Prostate gland (tissue), 2 donors: Measurements from ENCODE around the gene LPAR2. TPM values are rescaled to one million over a fixed set of nuclear protein-coding genes. Genes with fewer than 3 reads are reported as not detected.
A peak's percentile ranks its signal among the peaks of the same experiment; 100 is the strongest.

Experiments used
- DNase-seq: peaks from one replicate; pipeline ENCODE4 v3.0.0-alpha.2; 2019; ENCODE audit warnings: low spot score
- H3K27ac ChIP-seq, 2 donors: fragments of 200-600 bp; sonication (generic); 2 replicates each; pipeline ENCODE4 v1.5.1; 2017 to 2019
- H3K27me3 ChIP-seq: fragments of 200-600 bp; sonication (generic); replicated peaks from 2 replicates; pipeline ENCODE4 v1.5.1; 2019; ENCODE audit not compliant: insufficient read depth
- H3K36me3 ChIP-seq, 2 donors: fragments of 200-600 bp; sonication (generic); 1 replicate in 1 of 2; 2 replicates in 1 of 2; pipeline versions ENCODE4 v1.5.1 to v1.8.1; 2017 to 2019
- H3K4me1 ChIP-seq: fragments of 200-600 bp; sonication (generic); replicated peaks from 2 replicates; pipeline ENCODE4 v1.5.1; 2019
- H3K4me3 ChIP-seq, 2 donors: fragments of 200-600 bp; sonication (generic); 2 replicates each; pipeline ENCODE4 v1.5.1; 2017 to 2019
- H3K9me3 ChIP-seq: fragments of 200-600 bp; sonication (generic); 2 replicates; pipeline ENCODE4 v1.5.1; 2017
- POLR2A ChIP-seq: fragments of 450-650 bp; IDR thresholded peaks from one replicate; pipeline ENCODE4 v1.6.1; 2016; ENCODE audit warnings: antibody characterized with exemption, mild to moderate bottlenecking
- POLR2AphosphoS5 ChIP-seq: sonication (generic); formaldehyde crosslinking; IDR thresholded peaks from one replicate; pipeline ENCODE4 v1.6.1; 2017; ENCODE audit warnings: antibody characterized with exemption
- WGBS: methylation state at CpG from one replicate; pipeline ENCODE4 v1.1.5; 2018; 5-methylcytosine and 5-hydroxymethylcytosine counted together
- intact Hi-C: fragments of 100-400 bp; cut with DNase I; formaldehyde crosslinking; loops from one replicate; pipeline ENCODE4 v1.14.2; 2022
- total RNA-seq, 2 donors: library from RNA; depleted of rRNA; stranded (reverse); fragments of >200 nt; gene quantifications; one replicate each; pipeline ENCODE4 v1.1.0, GENCODE V29; 2016
- TF ChIP-seq, protein P1 (sequence below), 4 experiments: fragments of 200-600 bp in 2 of 4; fragments of 450-650 bp in 2 of 4; sonication (generic) in 2 of 4; IDR thresholded peaks; 1 replicate in 3 of 4; 2 replicates in 1 of 4; pipeline ENCODE4 v1.5.1; 2016 to 2019; ENCODE audit warnings: antibody characterized with exemption in 4 of 4, mild to moderate bottlenecking in 2 of 4, moderate library complexity in 2 of 4

LPAR2 gene
- total RNA-seq, 2 donors from 2014 or later, result 39.7 to 167 TPM

DNA sequence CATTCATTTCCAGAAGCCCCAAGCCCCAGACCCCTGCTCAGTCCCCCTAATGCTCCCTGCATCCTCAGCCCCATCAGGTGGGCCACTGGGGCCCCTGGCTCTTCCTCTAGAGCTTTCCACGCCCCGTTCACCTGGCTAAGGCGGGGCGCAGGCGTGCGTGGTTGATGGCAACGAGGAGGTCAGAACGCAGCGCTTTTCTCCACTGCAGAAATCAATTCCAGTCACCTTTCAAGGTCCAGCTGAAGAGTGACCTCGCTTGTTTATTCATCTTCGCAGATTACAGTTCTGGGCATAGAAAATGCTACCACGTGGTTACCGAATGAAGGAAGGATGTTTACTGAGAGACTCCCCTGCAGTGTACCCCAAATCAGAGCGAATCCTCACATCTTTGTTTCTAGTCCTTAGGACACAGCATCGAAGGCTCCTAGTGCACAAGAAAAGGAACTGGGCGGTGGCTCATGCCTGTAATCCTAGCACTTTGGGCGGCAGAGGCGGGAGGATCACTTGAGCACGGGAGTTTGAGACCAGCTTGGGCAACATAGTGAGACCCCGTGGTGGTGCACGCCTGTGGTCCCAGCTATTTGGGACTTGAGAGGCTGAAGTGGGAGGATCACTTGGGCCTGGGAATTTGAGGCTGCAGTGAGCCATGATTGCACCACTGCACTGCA, 8.7 kb downstream of the LPAR2 start:
- DNase-seq, result no peak

DNA sequence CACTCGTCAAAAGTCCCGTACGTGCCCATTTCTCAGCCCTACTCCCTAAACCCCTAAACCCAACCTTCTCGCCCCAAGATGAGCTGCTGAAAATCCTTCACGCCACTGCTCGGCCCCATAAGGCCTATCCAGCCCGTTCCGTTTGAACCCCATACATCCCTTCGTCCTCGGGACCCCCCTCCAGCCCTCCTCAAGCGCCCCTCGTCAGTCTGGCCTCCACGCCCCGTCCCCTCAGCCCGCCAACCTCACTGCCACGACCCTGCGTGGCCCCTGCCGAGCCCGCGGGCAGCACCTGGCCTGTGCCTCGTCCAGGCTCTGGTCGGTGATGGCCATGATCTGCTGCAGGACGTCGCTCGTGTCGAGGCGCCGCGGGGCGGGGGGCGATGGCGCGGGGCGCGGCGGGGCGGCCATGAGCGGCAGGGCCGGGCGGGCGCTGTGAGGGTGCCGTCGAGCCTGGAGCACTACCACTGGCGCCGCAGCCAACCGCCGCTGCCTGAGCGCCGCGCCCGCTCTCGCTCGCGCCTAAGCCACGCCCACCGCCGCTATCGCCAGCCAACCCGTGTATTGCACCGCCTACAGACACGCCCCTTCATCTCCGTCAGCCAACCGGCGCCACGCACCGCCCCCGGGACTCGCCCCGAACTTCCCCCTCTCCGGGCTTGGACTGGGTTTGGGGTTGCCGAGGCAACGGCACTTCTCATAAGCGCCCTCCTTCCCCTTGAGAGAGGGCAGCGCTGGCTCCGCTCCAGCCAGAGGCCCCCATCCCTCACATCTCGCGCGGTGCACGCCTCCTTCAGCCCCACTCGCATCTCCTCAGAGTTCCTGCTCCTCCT, 9.6 kb downstream of the LPAR2 start, which contains the start of gene PBX4:
TSS of gene PBX4 (minus strand) at position 469 of the 833 bp plus-strand sequence. CDS start at position 411, 58 bp downstream.
- Histone ChIP-seq H3K27me3 (no peaks in the 10 kb centered on the region), H3K27ac (no peak within 1 kb of the TSS), H3K4me1 (no peaks in the 10 kb centered on the region), H3K36me3 (no peaks in the 10 kb centered on the region), H3K9me3 (no peaks in the 10 kb centered on the region), H3K4me3 (peak within 1 kb of the TSS; percentile 34 to 42)
- intact Hi-C loops, result no loop called here
- peak; percentile 94 for DNase-seq
- 3% methylated on average over 78 of the region's 80 CpGs for whole genome bisulfite sequencing
- TF ChIP-seq POLR2A (peak; percentile 67), POLR2AphosphoS5 (peak; percentile 72)
- TF ChIP-seq, protein P1, sequence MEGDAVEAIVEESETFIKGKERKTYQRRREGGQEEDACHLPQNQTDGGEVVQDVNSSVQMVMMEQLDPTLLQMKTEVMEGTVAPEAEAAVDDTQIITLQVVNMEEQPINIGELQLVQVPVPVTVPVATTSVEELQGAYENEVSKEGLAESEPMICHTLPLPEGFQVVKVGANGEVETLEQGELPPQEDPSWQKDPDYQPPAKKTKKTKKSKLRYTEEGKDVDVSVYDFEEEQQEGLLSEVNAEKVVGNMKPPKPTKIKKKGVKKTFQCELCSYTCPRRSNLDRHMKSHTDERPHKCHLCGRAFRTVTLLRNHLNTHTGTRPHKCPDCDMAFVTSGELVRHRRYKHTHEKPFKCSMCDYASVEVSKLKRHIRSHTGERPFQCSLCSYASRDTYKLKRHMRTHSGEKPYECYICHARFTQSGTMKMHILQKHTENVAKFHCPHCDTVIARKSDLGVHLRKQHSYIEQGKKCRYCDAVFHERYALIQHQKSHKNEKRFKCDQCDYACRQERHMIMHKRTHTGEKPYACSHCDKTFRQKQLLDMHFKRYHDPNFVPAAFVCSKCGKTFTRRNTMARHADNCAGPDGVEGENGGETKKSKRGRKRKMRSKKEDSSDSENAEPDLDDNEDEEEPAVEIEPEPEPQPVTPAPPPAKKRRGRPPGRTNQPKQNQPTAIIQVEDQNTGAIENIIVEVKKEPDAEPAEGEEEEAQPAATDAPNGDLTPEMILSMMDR (IDR thresholded peaks at IDR 0.05), result peak in 1 of 4 experiments; percentile 9

More for the DNA sequence above, 8.7 kb downstream of the LPAR2 start:
- H3K9me3 ChIP-seq, result no peaks in the 10 kb centered on the region
- H3K4me1 ChIP-seq, result no peaks in the 10 kb centered on the region
- no peak for TF ChIP-seq POLR2A
- TF ChIP-seq POLR2AphosphoS5, result no peak
- TF ChIP-seq, protein P1 (IDR thresholded peaks at IDR 0.05), result no peak
- H3K27me3 ChIP-seq, result no peaks in the 10 kb centered on the region
- no peaks in the 10 kb centered on the region for H3K36me3 ChIP-seq
- H3K4me3 ChIP-seq, result peak overlapping the region; percentile 34 to 42
- 55% methylated on average over 21 of the region's 21 CpGs for WGBS
- intact Hi-C loops, result no loop called here
- H3K27ac ChIP-seq, result no peak overlapping the region

DNA sequence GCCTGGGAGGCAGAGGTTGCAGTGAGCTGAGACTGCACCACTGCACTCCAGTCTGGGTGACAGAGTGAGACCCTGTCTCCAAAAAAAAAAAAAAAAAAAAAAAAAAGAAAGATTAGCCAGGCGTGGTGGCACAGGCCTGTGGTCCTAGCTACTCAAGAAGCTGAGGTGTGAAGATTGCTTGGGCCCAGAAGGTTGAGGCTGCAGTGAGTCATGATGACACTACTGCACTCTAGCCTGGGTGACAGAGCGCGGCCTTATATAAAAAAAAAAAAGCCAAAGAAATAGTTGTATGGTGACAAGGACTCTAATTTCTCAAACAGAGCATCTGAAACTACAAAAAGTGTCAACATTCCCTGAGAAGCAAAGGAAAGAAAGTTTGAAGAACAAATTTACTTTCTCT, 12.9 kb downstream of the LPAR2 start:
- intact Hi-C loops, result no loop called here
- Histone ChIP-seq H3K4me1 (no peaks in the 10 kb centered on the region), H3K27ac (no peak overlapping the region), H3K9me3 (no peaks in the 10 kb centered on the region), H3K4me3 (no peak overlapping the region), H3K36me3 (no peaks in the 10 kb centered on the region), H3K27me3 (no peaks in the 10 kb centered on the region)
- TF ChIP-seq POLR2A (no peak), POLR2AphosphoS5 (no peak)
- TF ChIP-seq, protein P1 (IDR thresholded peaks at IDR 0.05), result no peak
- no peak for DNase-seq
- 92% methylated on average over 3 of the region's 3 CpGs for WGBS

DNA sequence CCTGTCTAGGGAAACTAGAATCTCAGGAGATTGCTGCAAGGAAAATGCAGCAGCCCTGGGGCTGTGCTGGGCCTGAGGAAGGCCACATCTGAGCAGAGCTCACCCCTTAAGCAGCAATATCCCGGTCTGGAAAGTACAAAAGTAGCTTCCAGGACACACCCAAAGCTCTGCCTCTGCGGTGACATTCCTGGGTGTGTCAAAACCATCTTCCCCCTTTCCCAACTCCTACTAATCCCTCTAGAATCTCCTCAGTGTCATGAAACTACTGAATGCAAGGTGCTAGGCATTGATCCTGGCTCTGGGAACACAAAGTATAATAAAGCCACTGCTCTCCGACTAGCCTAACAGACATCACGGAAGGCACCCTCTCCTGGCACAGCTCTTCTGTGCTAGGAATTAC, 14.5 kb downstream of the LPAR2 start:
- H3K4me1 ChIP-seq, result no peaks in the 10 kb centered on the region
- intact Hi-C loops, result no loop called here
- 61% methylated on average over 4 of the region's 4 CpGs for WGBS

More for the DNA sequence above, 14.5 kb downstream of the LPAR2 start:
- no peak overlapping the region for H3K4me3 ChIP-seq
- DNase-seq, result no peak
- TF ChIP-seq POLR2A (no peak), POLR2AphosphoS5 (no peak)
- TF ChIP-seq, protein P1 (IDR thresholded peaks at IDR 0.05), result no peak
- H3K27me3 ChIP-seq, result no peaks in the 10 kb centered on the region
- H3K27ac ChIP-seq, result no peak overlapping the region
- H3K9me3 ChIP-seq, result no peaks in the 10 kb centered on the region
- H3K36me3 ChIP-seq, result no peaks in the 10 kb centered on the region
